ENCODE measurements around the gene CLASP1.

- no peak for TF ChIP-seq CTCF (IDR thresholded peaks at IDR 0.05; ENCODE audit: low read depth, low read length)
- TF ChIP-seq EZH2phosphoT487 (IDR thresholded peaks at IDR 0.05; ENCODE audit: low read depth): no peak
Observed at GRCh38 chr2:121358291-121358690, 291.0 kb downstream of the CLASP1 start.
